Measurements from ENCODE around the gene TMEM132D.

Gene TMEM132D

GRCh38 chr12:129298921-129299320, 604.9 kb downstream of the TMEM132D start:
- no peak for FAIRE-seq
- no peak for DNase-seq (ENCODE audit: insufficient read length, low spot score)

- FAIRE-seq (no peak), DNase-seq (ENCODE audit: insufficient read length, low spot score) (no peak)
These were observed 607.2 kb downstream of the TMEM132D start for GRCh38 chr12:129296671-129297070.

- no peak for FAIRE-seq
These were observed 609.0 kb downstream of the TMEM132D start for GRCh38 chr12:129294868-129295267.

GRCh38 chr12:129279771-129280170, 624.1 kb downstream of the TMEM132D start:
- DNase-seq (ENCODE audit: insufficient read length, low spot score) (no peak), FAIRE-seq (no peak)

More at GRCh38 chr12:129294868-129295267, 609.0 kb downstream of the TMEM132D start:
- DNase-seq (ENCODE audit: insufficient read length, low spot score): no peak

- no peak for FAIRE-seq
- DNase-seq (ENCODE audit: insufficient read length, low spot score): no peak
These were observed 627.3 kb downstream of the TMEM132D start for GRCh38 chr12:129276361-129277060.

GRCh38 chr12:129269756-129270495, 633.9 kb downstream of the TMEM132D start:
- FAIRE-seq (no peak), DNase-seq (ENCODE audit: insufficient read length, low spot score) (no peak)

GRCh38 chr12:129258781-129259318, 645.0 kb downstream of the TMEM132D start:
- DNase-seq (ENCODE audit: insufficient read length, low spot score): no peak
- no peak for FAIRE-seq

- DNase-seq (ENCODE audit: insufficient read length, low spot score) (no peak), FAIRE-seq (no peak)
These were observed 646.3 kb downstream of the TMEM132D start for GRCh38 chr12:129257524-129257923.

- DNase-seq (ENCODE audit: insufficient read length, low spot score): no peak
These were observed 657.2 kb downstream of the TMEM132D start for GRCh38 chr12:129246630-129247029.

GRCh38 chr12:129245769-129246168, 658.1 kb downstream of the TMEM132D start:
- FAIRE-seq: no peak
- DNase-seq (ENCODE audit: insufficient read length, low spot score): no peak

More at GRCh38 chr12:129246630-129247029, 657.2 kb downstream of the TMEM132D start:
- FAIRE-seq: no peak

GRCh38 chr12:129241852-129242251, 662.0 kb downstream of the TMEM132D start:
- FAIRE-seq: no peak
- no peak for DNase-seq (ENCODE audit: insufficient read length, low spot score)

- DNase-seq (ENCODE audit: insufficient read length, low spot score) (no peak), FAIRE-seq (no peak)
These were observed 665.9 kb downstream of the TMEM132D start for GRCh38 chr12:129237881-129238280.

GRCh38 chr12:129234209-129234608, 669.6 kb downstream of the TMEM132D start:
- FAIRE-seq: no peak
- DNase-seq (ENCODE audit: insufficient read length, low spot score): no peak

- FAIRE-seq (no peak), DNase-seq (ENCODE audit: insufficient read length, low spot score) (no peak)
These were observed 672.3 kb downstream of the TMEM132D start for GRCh38 chr12:129231491-129231890.

GRCh38 chr12:129230995-129231394, 672.8 kb downstream of the TMEM132D start:
- DNase-seq (ENCODE audit: insufficient read length, low spot score) (no peak), FAIRE-seq (no peak)

- no peak for FAIRE-seq
- DNase-seq (ENCODE audit: insufficient read length, low spot score): no peak
These were observed 677.0 kb downstream of the TMEM132D start for GRCh38 chr12:129226851-129227250.

GRCh38 chr12:129226005-129226404, 677.8 kb downstream of the TMEM132D start:
- no peak for DNase-seq (ENCODE audit: insufficient read length, low spot score)
- FAIRE-seq: no peak

GRCh38 chr12:129215556-129215955, 688.3 kb downstream of the TMEM132D start:
- DNase-seq (ENCODE audit: insufficient read length, low spot score): no peak
- no peak for FAIRE-seq

- DNase-seq (ENCODE audit: insufficient read length, low spot score) (no peak), FAIRE-seq (no peak)
These were observed 690.3 kb downstream of the TMEM132D start for GRCh38 chr12:129213551-129213950.

GRCh38 chr12:129211862-129212630, 691.8 kb downstream of the TMEM132D start:
- no peak for FAIRE-seq
- no peak for DNase-seq (ENCODE audit: insufficient read length, low spot score)

- DNase-seq (ENCODE audit: insufficient read length, low spot score) (no peak), FAIRE-seq (no peak)
These were observed 695.3 kb downstream of the TMEM132D start for GRCh38 chr12:129208566-129208965.

All from HTR-8/SVneo (cell line).